ENCODE results near the gene BDKRB2.

The BDKRB2 gene

GRCh38 chr14:96204151-96205058 is at the start of gene BDKRB2:
TSS of gene BDKRB2 (plus strand) at chr14:96204839. CDS start at chr14:96237108, 32,269 bp downstream.
- DNase-seq, result no peak

GRCh38 chr14:96154900-96155299 is 49.7 kb upstream of the BDKRB2 start:
- no peak for DNase-seq

- no peak for DNase-seq
Measured at GRCh38 chr14:96156804-96157760, 47.6 kb upstream of the BDKRB2 start.

DNA sequence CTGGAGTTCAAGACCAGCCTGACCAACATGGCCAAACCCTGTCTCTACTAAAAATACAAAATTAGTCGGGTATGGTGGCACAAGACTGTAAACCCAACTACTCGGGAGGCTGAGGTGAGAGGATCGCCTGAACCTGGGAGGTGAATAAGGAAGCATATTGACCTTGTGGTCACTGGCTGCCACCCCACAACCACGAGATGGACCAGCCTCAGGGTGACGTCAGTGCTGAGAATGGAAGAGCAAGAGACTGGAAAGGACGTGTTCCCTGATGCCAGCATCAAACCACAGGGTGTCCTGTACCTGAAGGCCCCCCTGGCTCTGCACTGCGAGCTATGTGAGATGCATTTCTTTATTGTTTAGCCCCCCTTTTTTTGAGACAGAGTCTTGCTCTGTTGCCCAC is 45.9 kb upstream of the BDKRB2 start:
- DNase-seq, result no peak

DNA sequence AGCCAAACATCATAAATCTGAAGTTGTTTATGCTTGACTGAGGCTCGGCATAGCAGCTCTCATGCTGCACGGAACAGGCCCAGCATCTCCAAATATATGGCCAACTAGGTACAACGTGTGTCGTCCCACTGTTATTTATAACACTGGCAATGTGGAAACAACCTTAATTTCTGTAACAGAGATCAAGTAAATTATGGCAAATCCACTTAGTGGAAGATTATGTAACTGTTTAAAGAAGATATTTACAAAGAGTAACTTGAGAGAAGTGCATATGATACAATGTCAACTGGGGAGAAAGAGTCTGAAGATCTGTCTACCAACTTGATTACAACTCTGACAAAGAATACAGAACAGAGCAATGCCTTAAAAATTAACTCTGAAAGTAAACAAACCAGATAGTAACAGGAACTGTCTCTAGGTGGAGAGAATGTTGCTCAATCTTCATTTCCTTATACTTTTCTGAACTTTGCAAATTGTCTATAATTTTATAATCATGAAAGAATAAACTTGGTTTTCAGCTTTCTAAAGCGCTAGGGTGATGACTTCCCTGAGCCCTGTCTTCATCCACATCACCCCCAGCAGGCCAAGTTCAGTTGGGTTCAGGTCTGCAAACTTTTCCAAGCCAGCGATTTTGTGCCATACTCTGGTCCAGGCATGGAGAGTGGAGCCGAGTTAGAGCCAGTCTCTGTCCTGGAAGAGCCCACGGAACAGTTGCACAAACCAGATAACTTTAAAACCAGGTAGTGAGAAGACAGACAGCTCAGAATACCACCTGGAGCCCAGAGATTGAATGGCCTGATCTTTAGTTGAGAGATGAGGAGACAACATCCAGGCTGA is 44.3 kb upstream of the BDKRB2 start:
- DNase-seq, result no peak

DNA sequence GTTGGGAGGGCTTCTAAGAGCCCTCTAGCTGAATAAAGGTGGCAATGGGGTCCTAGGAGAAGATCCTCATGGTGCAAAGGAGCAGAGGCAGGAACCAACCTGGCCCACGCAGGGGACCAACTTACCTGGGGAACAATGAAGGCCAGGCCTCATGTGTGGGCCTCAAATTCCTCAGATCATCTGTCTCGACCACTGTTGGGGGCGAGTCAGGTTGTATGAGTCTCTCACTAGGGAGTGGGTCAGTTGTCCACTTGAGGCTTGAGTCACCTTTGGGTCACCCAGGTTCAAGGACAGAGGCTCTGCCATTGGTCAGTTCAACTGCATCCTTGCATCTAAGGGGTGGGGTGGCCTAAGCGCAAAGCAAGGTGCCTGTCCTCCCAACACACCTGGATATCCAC is 43.7 kb upstream of the BDKRB2 start:
- DNase-seq, result no peak

GRCh38 chr14:96161636-96162035 is 43.0 kb upstream of the BDKRB2 start:
- no peak for DNase-seq

- DNase-seq, result no peak
Measured at GRCh38 chr14:96162265-96162664, 42.4 kb upstream of the BDKRB2 start.

GRCh38 chr14:96162741-96163140 is 41.9 kb upstream of the BDKRB2 start:
- DNase-seq, result no peak

DNA sequence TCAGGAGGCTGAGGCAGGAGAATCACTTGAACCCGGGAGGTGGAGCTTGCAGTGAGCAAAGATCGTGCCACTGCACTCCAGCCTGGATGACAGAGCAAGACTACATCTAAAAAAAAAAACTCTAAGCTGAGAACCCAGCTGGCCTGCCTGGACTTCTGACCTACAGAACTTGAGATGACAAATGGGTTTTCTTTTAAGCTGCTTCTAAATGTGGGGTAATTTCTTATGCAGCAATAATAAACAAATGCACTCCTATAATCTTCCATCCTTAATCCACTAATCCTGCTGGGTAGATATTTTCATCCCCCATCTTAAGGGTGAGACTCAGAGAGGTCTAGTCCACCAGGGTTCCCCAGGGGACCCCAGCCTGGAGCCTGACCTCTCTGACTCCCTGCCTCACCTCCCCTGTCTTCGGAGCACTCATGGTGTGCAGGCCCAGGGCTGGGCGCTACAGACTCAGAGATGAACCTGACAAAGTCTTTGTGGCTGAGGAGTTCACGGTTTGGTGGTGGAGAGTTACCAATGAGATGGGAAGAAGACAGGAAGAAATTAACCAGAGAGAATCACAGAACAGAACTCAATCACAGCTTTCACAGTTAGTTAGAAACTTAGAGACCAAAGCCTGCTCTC is 39.7 kb upstream of the BDKRB2 start:
- DNase-seq, result no peak

DNA sequence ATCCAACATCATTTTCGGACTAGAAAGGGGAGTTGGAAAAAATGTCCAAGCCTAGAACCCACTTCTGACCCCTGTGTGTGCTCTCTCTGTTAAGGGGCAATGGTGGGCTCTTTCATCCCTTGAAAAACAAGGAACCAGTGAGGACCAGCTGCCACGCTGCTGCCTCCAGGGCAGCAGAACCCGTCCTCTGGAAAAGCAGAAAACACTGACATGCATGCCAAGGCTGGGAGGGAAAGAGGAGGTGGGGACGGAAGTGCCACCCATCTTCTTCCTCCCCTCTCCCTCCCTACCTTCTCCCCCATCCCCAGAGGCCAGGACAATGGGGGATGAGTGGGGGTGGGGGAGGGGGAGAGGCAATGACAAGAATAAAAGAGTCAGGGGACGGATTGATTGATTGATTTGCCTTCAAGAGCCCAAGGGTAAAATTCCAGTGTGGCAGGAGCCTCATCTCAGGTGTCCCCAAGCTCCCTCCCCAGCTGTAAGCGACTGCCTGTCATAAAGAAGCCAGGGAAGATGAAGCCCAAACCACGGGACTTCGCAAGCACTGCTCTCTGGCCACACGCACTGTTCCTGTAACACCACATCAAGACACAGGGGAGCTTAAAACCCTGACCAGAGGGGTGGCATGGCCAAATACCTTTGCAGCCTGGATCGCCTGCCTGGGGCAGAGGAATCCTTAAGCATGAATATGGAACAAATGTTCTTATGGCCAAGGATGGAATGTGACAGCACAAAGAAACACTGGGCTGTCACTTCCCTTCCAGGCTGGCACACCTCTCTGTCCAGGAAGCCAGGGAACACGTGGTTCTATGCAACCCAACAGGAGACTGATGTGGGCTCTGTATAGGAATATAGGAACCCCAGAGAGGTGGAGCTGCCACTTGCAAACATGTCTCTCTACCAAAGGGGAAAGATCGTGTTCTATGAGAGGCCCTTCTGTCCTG is 38.9 kb upstream of the BDKRB2 start:
- DNase-seq, result no peak

GRCh38 chr14:96166461-96167223 is 38.0 kb upstream of the BDKRB2 start:
- no peak for DNase-seq

DNA sequence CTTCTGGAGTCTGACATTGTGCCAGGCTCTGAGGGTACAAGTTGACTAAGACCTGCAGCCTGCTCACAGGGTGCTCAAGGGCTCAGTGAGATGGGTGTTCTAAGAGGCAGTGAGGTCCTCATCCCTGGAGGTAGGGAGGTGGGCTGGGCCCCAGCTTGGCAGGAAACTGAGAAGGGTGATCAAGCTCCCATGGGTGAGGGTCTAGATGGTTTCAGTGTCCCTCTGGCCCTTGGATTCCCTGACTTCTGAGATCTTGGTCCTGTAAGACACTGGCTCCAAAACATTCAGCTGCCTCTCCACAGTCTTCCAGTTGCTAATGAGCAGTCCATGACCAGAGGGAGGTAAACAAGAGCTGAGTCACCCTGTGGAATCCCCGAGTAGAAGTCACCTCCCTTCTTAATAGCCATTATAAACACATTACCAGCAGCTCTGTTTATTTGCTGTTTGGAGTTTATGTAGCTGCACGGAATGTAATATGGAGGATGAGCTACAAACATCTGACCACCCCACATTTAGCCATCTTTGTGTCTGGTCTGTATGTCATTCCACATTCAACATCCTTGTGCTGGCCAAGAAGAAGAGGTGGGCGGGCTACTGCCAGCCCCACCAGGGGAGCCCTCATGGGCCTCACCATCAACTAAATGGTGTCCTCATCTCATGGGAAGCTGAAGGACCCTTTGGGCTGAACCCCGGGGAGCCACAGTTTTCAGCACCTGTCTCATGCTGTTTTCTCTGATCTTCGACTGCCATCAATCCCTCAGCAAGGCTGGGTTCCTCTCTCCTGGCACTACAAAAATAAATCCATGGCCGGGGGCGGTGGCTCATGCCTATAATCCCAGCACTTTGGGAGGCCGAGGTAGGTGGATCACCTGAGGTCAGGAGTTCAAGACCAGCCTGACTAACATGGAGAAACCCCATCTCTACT is 37.2 kb upstream of the BDKRB2 start:
- no peak for DNase-seq

- DNase-seq, result no peak
Measured at GRCh38 chr14:96168581-96168980, 36.1 kb upstream of the BDKRB2 start.

DNA sequence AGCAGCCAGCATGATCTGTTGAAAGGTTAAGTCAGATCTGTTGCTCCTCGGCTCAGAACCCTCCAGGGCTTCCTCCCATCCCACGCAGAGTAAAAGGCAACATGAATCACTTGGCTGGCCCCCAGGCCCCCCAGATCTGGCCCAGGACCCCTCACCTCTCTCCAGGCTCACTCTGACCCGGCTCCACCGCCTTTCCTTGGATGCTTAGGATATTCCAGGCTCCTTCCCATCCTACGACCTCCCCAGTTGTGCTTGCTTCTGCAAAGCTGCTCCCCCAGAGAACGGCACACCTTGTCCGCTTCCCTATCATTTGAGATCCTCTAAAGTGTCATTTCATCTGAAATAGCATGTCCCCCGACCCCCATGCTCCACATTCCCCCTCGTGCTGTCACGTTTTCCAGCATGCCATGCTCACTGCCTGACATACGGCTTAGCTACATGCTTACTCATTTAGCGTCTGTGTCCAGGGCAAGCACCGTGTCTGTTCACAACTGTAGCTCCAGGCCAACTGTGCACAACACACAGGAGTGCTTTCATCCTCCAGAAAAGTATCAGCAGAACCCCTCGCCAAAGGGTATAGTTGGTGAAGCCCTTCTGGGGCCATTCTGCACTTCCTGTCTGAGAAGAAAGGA is 33.6 kb upstream of the BDKRB2 start:
- no peak for DNase-seq

- DNase-seq, result no peak
Measured at GRCh38 chr14:96173636-96174475, 30.8 kb upstream of the BDKRB2 start.

DNA sequence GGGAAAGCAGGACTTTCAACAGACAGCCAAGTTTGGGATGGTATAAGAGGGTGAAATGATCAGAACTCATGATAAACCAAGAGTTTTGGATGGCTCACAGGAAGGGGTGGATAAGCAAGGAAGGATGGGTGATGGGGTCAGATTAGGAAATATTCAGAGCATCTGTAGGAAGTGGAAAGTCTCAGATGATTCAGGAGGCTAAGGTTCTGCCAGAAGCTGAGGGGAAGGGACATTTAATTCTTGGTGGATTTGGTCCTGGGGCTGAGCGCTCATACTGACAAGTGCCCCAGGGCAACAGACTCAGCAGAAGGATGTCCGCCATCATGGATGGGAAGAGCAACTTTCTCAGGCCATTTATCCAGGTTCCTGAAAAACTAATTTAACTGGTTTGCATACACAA is 28.4 kb upstream of the BDKRB2 start:
- DNase-seq, result no peak

DNA sequence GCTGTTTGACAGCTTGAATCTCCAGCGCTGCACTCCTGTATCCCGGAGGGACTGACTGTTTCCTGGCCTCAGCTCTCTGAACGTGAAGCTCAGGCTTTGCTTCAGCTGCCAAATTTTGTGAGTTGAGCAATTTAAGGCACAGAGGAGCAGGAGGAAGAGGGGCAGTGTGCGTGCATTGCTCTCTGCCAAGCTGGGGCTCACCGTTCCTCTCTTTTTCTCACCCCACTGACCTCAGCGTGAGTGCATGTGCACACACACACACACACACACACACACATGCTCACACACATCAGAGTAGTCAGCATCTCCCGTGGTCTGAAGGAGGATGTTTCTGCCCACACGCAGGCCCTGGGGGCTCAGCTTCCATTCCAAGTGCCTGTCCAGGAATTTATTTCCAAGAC is 27.8 kb upstream of the BDKRB2 start:
- no peak for DNase-seq
